IPS-18a (cell line): ENCODE results near the gene FOLR2.
"Not testable (repeated sequence)": the region's sequence is repeated elsewhere in the genome, so short reads cannot be mapped to it uniquely, and the experiment has no call there.

Experiments
- H3K27ac ChIP-seq: one replicate; pipeline ENCODE4 v1.5.1; 2013; ENCODE audit warnings: low read length
- H3K27me3 ChIP-seq: one replicate; pipeline ENCODE4 v1.6.1; 2013; ENCODE audit warnings: mild to moderate bottlenecking, low read length; ENCODE audit not compliant: control insufficient read depth, insufficient read depth
- H3K36me3 ChIP-seq: one replicate; pipeline ENCODE4 v1.6.1; 2013; ENCODE audit warnings: low read depth, low read length; ENCODE audit not compliant: control insufficient read depth
- H3K4me1 ChIP-seq: one replicate; pipeline ENCODE4 v1.6.1; 2013; ENCODE audit warnings: low read depth, low read length; ENCODE audit not compliant: control insufficient read depth
- H3K4me3 ChIP-seq: one replicate; pipeline ENCODE4 v1.5.1; 2013; ENCODE audit warnings: low read length
- H3K9ac ChIP-seq: one replicate; pipeline ENCODE4 v1.6.1; 2013; ENCODE audit warnings: mild to moderate bottlenecking, low read length, moderate library complexity
- H3K9me3 ChIP-seq: one replicate; pipeline ENCODE4 v1.6.1; 2013; ENCODE audit warnings: low read depth, low read length; ENCODE audit not compliant: control insufficient read depth

Gene FOLR2

DNA sequence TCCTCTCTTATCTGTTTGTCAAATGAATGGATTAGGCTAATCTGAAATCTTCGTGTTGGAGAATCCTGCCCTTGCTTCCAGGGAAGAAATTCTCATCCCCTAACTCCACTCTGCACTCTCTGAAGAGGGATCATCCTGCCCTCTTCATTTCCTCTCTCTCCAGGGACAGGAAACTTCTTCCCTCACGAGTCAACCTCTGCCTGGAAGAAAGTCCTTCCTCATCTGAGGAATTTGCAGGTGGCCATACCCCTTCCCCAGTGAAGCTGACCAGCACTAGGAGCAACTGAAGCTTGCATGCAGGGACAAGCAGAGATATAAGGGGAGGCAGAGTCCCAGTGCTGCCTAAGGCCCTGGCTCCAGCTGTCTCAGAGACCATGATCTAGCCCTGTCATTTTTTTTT lies 31.0 kb downstream of the FOLR2 start:
- Histone ChIP-seq H3K27ac (no peak overlapping the region), H3K36me3 (no peaks in the 10 kb centered on the region), H3K9ac (no peak overlapping the region), H3K9me3 (no peaks in the 10 kb centered on the region), H3K27me3 (peaks cover 62% of the 10 kb centered on the region), H3K4me1 (peaks cover 14% of the 10 kb centered on the region), H3K4me3 (no peak overlapping the region)

DNA sequence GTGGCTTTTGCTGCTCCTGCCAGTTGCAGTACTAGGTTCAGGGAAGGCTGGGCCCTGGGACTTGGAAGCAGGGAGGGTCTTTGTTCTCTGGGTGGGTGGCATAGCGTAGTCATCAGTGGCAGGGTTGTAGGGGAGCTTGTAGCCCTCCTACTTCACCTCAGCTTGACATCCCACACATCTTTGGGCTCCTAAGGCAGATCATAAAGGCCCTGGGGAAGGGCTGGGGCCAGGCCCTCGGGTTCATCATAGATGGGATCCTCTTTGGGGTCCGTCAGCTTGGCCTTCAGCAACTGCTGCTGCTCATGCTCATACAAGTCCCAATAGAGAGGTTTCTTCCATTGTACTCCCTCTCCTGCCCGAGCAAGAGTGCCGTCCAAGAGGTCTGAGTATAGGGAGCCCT lies 33.4 kb downstream of the FOLR2 start:
- Histone ChIP-seq H3K36me3 (no peaks in the 10 kb centered on the region), H3K9me3 (no peaks in the 10 kb centered on the region), H3K27ac (no peak overlapping the region), H3K27me3 (peaks cover 39% of the 10 kb centered on the region), H3K4me1 (peaks cover 10% of the 10 kb centered on the region), H3K9ac (no peak overlapping the region), H3K4me3 (no peak overlapping the region)

DNA sequence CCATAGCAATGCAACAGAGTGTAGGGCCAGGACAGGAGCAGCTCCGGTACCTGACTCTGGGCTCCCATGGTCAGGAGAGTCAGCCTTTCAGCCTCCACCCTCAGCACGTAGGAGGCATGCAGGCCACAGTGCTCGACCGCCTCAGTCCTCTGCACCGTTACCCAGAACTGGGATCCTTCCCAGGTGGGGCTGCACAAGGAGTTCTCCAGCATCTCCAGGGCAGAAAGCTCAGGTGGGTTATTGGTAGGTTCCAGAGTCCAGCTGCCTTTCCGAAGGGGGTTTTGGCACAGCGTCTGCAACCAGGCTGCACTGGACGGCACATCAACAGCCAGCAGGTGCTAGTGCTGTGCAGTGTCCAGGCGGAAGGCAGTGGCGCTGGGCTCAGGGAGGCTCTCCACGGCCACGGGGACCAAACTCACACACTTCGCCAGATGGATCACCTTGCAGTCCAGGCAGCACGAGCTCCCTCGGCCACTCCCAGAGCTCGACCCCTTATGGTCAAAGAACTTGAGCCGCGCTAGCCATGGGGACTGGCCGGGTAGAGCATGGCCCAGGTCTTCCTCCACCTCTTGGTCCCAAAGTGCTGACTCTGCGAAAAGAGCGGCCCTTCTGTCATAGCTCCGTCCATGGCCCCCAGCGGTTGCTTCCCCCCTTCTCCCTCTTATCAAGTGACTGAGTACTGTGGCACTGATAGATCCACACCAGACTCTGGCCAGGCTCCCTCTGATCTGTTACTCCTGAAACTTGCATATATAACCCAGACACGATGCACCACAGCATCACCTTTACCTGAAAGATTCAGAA lies 34.3 kb downstream of the FOLR2 start:
- no peak overlapping the region for H3K9ac ChIP-seq
- no peak overlapping the region for H3K4me3 ChIP-seq
- no peaks in the 10 kb centered on the region for H3K36me3 ChIP-seq
- no peaks in the 10 kb centered on the region for H3K9me3 ChIP-seq
- H3K27me3 ChIP-seq, result peaks cover 30% of the 10 kb centered on the region
- no peak overlapping the region for H3K27ac ChIP-seq
- H3K4me1 ChIP-seq, result peaks cover 5% of the 10 kb centered on the region

DNA sequence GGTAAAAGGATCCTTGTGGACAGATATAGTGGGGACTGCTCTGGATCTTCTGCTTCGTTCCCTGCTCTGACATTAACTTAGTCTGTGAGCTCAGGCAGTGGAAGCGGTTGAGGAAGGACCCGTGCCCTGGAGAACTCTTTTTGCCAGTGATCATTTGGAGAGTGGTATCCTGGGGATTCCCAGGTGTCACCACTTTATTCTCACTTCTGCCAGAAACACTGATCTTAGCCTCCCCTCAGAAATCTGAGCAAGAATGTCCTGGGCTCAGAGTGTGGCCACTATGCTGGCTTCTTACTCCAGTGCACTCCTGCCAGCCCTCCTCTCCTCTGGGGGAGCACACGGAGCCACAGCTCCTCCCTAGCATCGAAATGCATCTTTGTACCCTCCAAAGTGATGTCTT lies 35.0 kb downstream of the FOLR2 start:
- no peaks in the 10 kb centered on the region for H3K9me3 ChIP-seq
- peaks cover 5% of the 10 kb centered on the region for H3K4me1 ChIP-seq
- H3K9ac ChIP-seq, result no peak overlapping the region
- H3K4me3 ChIP-seq, result no peak overlapping the region
- no peak overlapping the region for H3K27ac ChIP-seq
- no peaks in the 10 kb centered on the region for H3K36me3 ChIP-seq
- peaks cover 22% of the 10 kb centered on the region for H3K27me3 ChIP-seq

DNA sequence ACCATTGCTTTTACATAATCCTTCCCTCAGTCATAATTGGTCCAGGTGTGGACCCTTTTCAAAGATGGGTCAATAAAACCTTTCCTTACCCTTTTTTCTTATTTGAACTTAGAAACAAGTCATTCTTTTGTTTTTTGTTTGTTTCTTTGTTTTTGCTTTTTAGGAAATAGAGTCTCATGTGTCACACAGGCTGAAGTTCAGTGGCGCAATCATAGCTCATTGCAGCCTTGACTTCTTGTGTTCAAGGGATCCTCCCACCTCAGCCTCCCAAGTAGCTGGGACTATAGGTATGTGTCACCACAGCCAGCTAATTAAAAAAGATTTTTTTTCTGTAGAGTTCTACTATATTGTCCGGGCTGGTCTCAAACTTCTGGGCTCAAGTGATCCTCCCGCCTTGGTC lies 36.8 kb downstream of the FOLR2 start:
- H3K9me3 ChIP-seq, result no peaks in the 10 kb centered on the region
- peaks cover 5% of the 10 kb centered on the region for H3K27me3 ChIP-seq
- no peak overlapping the region for H3K4me3 ChIP-seq
- no peak overlapping the region for H3K27ac ChIP-seq
- no peaks in the 10 kb centered on the region for H3K36me3 ChIP-seq
- H3K9ac ChIP-seq, result no peak overlapping the region
- H3K4me1 ChIP-seq, result peaks cover 2% of the 10 kb centered on the region

GRCh38 chr11:72254299-72254993 lies 37.9 kb downstream of the FOLR2 start:
- Histone ChIP-seq H3K4me3 (no peak overlapping the region), H3K9ac (no peak overlapping the region), H3K27me3 (no peaks in the 10 kb centered on the region), H3K4me1 (no peaks in the 10 kb centered on the region), H3K27ac (no peak overlapping the region), H3K36me3 (no peaks in the 10 kb centered on the region), H3K9me3 (no peaks in the 10 kb centered on the region)

DNA sequence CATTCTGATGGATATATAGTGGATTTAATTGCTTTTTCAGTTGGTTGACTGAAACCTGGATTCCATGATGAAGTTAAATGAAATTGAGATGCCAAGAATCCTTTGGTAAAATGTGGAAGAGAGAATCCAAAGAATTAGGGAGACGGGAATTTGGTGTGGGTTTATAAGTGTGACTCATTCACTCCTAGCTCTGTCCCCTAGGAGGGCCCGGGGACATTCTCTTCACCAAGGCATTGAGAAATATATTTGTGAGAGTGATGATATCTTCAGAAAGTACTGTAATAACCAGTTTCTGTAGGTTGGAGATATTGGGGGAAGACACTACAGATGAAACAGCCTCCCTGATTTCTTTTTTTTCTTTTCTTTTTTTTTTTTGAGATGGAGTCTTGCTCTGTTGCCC lies 41.0 kb downstream of the FOLR2 start:
- Histone ChIP-seq H3K4me1 (no peaks in the 10 kb centered on the region), H3K4me3 (no peak overlapping the region), H3K27ac (no peak overlapping the region), H3K36me3 (no peaks in the 10 kb centered on the region), H3K27me3 (no peaks in the 10 kb centered on the region), H3K9ac (no peak overlapping the region), H3K9me3 (no peaks in the 10 kb centered on the region)

- Histone ChIP-seq H3K9ac (no peak overlapping the region), H3K9me3 (no peaks in the 10 kb centered on the region), H3K36me3 (no peaks in the 10 kb centered on the region), H3K4me3 (no peak overlapping the region), H3K27me3 (no peaks in the 10 kb centered on the region), H3K27ac (no peak overlapping the region), H3K4me1 (no peaks in the 10 kb centered on the region)
Measured at GRCh38 chr11:72259490-72259889, 42.9 kb downstream of the FOLR2 start.

DNA sequence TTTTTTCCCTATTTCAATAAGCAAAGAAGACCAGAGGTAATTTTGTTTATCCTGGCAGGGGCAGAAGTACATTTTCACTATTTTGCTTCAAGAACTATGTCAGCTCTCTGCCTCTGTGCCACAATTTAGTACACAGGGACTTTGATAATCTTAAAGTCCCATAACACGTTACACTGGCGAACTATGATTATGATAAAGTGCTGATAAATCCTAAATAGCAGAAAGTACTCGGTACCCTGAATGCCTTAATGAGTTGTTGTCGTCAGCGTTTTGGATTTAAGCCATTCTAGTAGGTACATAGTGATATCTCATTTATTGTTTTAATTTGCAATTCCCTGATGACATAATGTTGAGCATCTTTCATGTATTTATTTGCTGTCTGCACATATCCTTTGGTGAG lies 44.0 kb downstream of the FOLR2 start:
- H3K4me3 ChIP-seq, result no peak overlapping the region

GRCh38 chr11:72263361-72263760 lies 46.8 kb downstream of the FOLR2 start:
- Histone ChIP-seq H3K27ac (no peak overlapping the region), H3K4me1 (no peaks in the 10 kb centered on the region), H3K9me3 (no peaks in the 10 kb centered on the region), H3K36me3 (no peaks in the 10 kb centered on the region), H3K4me3 (no peak overlapping the region), H3K27me3 (no peaks in the 10 kb centered on the region), H3K9ac (no peak overlapping the region)

More for the DNA sequence above, 44.0 kb downstream of the FOLR2 start:
- Histone ChIP-seq H3K27ac (no peak overlapping the region), H3K4me1 (no peaks in the 10 kb centered on the region), H3K36me3 (no peaks in the 10 kb centered on the region), H3K9me3 (no peaks in the 10 kb centered on the region), H3K9ac (no peak overlapping the region), H3K27me3 (no peaks in the 10 kb centered on the region)

- H3K4me3 ChIP-seq, result no peak overlapping the region
- no peaks in the 10 kb centered on the region for H3K4me1 ChIP-seq
- H3K27me3 ChIP-seq, result no peaks in the 10 kb centered on the region
- H3K9ac ChIP-seq, result no peak overlapping the region
- no peaks in the 10 kb centered on the region for H3K9me3 ChIP-seq
- no peaks in the 10 kb centered on the region for H3K36me3 ChIP-seq
- no peak overlapping the region for H3K27ac ChIP-seq
Measured at GRCh38 chr11:72265951-72266350, 49.4 kb downstream of the FOLR2 start.

- H3K4me3 ChIP-seq, H3K4me1 ChIP-seq, H3K9me3 ChIP-seq, H3K27me3 ChIP-seq, H3K36me3 ChIP-seq, H3K27ac ChIP-seq, H3K9ac ChIP-seq: not testable (repeated sequence)
Measured at GRCh38 chr11:72266960-72267359, 50.4 kb downstream of the FOLR2 start.
